RPMI8226 (cell line): ENCODE results near the gene SCAF4.
"Not testable (repeated sequence)": the region's sequence is repeated elsewhere in the genome, so short reads cannot be mapped to it uniquely, and the experiment has no call there.

ENCODE experiments used
- DNase-seq: peaks from one replicate; pipeline ENCODE4 v3.0.0-alpha.2; 2015

SCAF4 gene, protein sequence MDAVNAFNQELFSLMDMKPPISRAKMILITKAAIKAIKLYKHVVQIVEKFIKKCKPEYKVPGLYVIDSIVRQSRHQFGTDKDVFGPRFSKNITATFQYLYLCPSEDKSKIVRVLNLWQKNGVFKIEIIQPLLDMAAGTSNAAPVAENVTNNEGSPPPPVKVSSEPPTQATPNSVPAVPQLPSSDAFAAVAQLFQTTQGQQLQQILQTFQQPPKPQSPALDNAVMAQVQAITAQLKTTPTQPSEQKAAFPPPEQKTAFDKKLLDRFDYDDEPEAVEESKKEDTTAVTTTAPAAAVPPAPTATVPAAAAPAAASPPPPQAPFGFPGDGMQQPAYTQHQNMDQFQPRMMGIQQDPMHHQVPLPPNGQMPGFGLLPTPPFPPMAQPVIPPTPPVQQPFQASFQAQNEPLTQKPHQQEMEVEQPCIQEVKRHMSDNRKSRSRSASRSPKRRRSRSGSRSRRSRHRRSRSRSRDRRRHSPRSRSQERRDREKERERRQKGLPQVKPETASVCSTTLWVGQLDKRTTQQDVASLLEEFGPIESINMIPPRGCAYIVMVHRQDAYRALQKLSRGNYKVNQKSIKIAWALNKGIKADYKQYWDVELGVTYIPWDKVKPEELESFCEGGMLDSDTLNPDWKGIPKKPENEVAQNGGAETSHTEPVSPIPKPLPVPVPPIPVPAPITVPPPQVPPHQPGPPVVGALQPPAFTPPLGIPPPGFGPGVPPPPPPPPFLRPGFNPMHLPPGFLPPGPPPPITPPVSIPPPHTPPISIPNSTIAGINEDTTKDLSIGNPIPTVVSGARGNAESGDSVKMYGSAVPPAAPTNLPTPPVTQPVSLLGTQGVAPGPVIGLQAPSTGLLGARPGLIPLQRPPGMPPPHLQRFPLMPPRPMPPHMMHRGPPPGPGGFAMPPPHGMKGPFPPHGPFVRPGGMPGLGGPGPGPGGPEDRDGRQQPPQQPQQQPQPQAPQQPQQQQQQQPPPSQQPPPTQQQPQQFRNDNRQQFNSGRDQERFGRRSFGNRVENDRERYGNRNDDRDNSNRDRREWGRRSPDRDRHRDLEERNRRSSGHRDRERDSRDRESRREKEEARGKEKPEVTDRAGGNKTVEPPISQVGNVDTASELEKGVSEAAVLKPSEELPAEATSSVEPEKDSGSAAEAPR

DNA sequence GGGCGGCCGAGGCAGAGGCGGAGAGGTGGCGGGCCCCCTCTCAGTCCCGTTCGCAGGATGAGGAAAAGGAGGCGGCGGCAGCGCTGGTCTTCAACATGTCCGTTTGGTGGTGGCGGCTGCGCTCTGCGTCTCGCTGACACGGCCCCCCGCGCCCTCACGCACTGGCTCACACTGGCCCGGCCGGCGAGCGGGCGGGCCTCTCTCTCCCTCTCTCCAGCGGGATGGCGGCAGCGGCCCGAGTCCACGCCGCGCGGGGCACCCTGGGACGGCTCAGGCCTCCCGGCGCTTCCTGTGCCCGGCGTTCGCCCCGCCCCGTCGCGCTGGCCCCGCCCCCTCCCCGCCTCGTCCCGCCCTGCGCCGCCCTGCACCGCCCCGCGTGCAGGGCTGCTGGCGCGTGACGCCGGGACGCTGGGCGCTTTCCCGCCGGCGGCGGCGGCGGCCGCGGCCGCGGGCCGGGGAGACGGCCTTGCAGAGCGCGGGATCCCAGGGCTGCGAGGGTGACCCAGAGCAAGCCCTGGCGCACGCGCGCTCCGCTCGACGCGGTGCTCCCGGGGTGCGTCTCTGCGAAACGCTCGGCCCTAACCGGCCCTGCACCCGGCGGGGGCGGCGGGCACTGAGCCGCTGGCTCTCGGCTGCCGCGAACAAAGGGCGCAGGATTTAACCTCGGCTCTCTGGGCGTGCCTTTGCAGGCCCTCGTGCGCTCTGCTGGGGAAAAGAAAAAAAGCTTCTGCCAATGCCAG lies at the start of gene SCAF4:
TSS of gene SCAF4 (minus strand) at position 262 of the 740 bp plus-strand sequence. CDS start 426 bp downstream, outside the sequence.
- DNase-seq, result peak; percentile 94

DNA sequence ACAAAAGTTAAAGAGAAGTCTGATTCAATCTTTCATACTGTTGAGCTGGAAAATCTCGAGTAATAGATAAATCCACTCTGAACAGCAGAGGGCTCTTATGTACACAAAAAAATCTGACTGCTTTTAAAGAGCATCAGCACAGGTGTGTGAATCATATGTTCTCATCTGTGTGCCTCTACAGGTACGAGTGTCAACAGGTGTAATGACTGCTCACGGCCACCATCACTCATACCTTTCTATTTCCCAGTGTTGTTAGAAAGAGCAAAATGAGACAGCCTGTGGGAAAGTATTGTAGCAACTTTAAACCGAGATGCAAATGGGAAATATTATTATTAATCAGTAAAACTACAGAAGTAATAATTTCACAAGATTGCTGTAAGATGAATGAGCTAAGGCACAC lies 49.0 kb upstream of the SCAF4 start:
- peak; percentile 42 for DNase-seq

DNA sequence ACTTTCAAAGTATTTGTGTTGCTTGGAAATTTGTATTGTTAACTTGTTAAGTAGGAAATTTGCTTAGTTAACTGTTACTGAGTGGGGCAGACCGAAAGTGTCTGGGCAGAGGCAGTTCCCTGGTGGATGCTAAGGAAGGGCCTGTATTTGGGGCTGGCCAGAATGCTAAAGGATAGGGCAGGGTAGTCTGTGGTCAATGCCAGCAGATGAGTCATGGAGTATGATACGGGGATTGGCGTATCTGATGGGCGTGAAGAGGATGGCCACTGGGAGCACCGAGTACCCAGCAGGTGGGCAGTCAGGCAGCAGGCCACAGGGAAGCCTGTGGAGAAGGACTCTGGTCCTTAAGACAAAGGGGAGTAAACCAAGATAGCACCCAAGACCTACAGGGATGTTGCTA lies 46.6 kb upstream of the SCAF4 start:
- no peak for DNase-seq

DNA sequence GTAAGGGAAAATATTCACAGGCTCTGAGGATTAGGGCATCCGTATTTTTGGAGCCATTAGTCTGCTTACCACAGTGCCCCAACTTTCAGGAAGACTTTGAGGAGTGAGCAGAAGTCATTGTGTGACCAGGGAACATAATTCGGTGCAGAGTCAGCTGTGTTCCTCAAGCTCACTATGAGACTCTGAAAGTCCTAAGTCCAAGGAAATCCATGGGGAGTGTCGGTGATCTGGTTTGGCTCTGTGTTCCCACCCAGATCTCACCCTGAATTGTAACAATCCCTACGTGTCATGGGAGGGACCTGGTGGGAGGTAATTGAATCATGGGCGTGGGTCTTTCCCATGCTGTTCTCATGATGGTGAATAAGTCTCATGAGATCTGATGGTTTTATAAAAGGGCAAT lies 45.9 kb upstream of the SCAF4 start:
- no peak for DNase-seq

DNA sequence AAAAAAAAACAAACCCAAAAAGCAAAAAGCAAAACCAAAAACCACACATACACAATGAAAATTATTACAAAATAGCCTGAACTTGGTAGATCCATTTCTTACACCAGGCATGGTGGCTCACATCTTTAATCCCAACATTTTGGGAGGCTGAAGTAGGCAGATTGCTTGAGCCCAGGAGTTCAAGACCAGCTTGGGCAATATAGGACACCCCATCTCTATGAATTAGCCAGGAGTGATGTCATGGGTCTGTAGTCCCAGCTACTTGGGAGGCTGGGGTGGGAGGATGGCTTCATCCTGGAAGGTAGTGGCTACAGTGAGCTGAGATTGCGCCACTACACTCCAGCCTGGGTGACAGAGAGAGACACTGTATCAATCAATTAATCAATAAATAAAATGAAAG lies 42.1 kb upstream of the SCAF4 start:
- no peak for DNase-seq

DNA sequence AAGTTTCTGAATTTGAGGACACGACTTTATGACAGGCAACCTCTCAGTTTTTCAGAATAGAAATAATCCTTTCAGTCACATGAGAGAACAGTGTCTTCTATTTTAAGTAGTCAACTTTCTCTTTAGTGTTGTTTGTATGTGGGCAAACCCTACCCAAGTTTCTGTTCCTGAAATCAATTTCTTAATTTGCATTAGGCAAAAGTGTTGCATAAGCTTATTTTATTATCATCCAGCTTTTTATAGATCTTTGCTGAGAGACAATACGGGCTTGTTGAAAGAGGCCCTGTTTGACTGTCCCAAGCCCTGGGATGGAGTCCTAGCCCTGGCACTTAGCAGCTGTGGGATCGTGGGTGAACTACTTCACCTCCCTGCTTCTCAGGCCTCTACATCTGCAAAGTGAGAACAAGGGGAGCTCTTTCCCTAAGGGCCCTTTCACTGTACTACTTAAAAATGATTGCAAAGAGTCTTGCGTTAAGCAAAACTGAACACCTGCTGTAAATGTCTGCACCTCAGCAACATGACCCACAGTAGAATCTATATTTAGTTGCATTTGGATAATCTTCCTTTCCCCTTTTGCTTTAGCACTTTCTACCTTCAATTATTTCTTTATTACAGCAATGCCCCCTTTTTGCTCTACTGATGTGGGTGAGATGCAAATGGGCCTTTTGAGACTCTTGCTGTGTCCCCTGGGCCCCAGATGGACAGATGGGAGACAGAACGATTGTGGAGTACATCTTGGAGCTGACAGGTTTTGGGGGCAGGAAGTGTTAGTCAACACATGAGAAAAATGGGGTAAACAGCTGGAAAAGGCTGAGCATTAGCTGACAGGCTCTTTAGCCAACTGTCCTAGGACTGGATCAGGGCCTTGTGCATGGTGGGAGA lies 41.0 kb upstream of the SCAF4 start:
- DNase-seq, result peak; percentile 55

DNA sequence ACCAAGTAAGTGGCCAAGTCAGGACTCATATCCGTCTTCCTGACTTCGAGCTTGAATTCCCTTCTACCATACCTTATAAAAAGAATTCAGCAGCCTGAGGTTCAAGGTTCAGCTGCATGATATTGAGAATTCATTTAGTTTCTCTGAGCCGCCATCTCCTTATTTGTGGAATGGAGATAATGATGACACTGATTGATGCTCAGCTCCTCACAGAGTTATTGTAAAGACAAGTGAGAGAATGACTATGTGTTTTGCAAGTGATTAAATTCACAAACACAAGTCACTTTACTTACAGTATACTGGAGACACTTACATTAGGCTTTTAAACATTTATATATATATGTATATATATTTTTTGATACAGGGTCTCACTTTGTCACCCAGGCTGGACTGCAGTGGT lies 39.8 kb upstream of the SCAF4 start:
- no peak for DNase-seq

DNA sequence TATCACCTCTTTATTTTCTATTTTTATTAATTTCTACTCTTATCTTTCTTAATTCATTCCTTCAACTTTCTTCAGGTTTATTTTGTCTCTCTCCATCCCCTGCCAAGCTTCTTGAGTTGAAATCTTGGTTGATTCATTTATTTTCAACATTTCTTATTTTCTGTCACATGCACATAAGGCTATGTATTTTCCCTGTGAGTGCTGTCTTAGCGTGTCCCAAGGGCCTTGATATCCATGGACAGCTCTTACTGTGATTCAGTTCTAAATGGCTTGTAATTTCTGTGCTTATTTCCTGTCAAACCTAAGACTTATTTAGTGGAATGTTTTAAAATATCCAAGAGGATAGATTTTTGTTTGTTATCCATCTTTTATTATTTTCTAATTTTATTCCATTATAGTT lies 36.8 kb upstream of the SCAF4 start:
- no peak for DNase-seq

DNA sequence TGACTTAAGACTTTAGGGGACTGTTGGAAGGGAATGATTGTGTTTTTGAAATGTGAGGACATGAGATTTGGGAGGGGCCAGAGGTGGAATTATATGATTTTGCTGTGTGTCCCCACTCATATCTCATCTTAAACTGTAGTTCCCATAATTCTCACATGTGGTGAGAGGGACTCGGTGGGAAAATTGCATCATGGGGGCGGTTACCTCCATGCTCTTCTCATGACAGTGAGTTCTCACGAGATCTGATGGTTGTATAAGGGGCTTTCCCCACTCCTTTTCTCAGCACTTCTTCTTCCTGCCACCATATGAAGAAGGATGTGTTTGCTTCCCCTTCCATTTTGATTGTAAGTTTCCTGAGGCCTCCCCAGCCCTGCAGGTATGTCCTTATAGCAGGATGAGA lies 35.0 kb upstream of the SCAF4 start:
- no peak for DNase-seq

DNA sequence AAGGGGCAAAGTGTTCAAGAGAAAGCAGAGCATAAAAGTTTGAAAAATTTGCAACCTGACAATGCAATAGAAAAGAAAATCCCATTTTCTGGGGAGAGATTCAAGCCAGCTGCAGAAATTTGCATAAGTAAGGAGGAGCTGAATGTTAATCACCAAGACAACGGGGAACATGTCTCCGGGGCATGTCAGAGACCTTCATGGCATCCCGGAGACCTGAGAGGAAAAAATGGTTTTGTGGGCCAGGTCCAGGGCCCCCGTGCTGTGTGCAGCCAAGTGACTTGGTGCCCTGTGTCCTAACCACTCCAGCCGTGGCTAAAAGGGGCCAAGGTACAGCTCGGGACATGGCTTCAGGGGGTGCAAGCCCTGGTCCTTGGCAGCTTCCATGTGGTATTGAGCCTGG lies 33.9 kb upstream of the SCAF4 start:
- DNase-seq, result not testable (repeated sequence)

DNA sequence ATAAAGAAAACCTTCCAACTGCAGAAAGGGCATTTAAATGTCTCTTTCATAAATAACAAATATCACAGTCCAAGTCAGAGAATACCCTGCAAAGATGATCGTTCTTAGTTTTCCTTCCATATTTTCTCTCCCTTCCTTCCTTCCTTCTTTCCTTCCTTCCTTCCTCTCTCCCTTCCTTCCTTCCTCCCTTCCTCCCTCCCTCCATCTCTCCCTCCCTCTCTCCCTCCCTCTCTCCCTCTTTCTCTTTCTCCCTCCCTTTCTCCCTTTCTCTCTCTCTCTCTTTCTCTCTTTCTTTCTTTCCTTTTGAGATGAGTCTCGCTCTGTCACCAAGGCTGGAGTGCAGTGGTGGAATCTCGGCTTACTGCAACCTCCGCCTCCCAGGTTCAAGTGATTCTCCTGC lies 29.0 kb upstream of the SCAF4 start:
- DNase-seq, result no peak

DNA sequence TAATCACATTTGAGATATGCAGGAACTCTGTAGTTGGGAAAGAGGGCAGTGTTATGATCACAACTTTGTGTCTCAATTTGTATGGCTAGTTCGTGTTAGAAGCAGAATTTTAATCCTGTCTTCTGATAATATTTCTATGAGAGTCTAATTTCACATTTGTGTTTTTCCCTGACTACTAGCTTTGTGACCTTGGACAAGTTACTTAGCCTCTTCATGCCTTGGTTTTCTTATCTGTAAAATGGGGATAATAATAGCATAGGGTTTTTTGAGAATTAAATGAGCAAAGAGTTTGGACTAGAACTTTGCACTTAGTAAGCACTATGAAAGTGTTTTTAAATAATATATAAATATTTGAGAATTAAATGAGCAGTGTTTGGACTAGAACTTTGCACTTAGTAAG lies 24.9 kb upstream of the SCAF4 start:
- DNase-seq, result no peak

DNA sequence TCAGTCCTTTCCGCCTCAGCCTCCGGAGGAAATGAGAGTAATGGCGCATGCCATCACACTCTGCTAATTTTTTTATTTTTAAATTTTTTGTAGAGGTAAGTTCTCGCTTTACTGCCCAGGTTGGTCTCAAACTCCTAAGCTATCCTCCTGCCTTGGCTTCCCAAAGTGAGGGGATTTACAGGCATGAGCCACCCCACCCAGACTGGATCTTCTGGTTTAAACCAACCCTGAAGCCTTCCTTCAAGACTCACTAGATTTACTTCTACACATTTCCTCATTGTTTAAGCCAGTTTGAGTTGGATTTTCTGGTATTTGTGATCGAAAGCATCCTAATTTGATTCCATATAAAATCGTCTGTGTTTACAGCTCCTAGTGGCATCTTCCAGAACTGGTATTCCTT lies 23.1 kb upstream of the SCAF4 start:
- DNase-seq, result no peak

DNA sequence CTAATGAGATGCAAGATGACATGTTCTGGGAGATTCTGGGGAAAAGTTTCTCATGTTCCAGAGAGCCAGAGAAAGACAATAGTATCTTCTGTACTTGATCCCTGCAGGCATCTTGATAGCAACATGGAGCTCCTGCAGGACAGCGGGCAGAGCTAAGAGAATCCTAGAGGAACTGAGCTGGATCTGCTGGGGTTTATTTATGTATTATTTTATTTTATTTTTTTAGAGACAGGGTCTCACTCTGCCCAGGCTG lies 22.7 kb upstream of the SCAF4 start:
- DNase-seq, result no peak

DNA sequence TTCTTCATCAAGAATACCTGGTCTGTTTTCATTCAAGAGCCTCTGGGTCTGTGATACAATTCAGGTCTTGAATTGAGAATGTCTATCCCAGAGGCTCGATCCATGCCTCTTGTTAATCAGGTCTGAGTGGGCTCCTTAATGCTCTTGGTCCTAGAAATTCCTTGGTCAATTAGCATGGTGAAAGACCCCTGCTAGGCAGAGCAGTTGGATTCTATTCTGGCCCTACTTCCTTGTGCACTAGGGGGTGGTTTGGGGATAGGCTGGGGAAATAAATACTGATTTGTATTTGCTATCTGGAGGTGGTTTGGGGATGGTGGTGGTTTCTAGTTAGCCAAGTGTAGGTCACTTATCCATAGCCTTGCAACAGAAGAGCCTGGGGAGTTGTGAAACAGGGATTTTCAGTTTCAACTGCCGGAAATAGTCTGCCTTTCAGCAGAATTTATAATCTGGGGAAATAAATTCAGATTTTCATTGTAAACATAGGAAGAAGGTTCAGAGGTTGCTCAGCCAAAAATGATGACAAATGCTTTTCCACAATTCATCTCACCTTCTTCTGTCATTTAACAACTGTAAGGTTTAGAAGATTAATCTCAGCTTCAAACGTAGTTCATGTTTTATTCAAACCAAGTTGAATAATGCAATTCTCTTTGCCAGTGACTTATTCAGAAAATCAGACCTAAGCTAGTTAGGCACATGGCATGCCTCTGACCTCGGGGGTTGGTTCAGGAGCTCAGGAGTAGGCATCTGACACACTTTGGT lies 22.2 kb upstream of the SCAF4 start:
- DNase-seq, result no peak

DNA sequence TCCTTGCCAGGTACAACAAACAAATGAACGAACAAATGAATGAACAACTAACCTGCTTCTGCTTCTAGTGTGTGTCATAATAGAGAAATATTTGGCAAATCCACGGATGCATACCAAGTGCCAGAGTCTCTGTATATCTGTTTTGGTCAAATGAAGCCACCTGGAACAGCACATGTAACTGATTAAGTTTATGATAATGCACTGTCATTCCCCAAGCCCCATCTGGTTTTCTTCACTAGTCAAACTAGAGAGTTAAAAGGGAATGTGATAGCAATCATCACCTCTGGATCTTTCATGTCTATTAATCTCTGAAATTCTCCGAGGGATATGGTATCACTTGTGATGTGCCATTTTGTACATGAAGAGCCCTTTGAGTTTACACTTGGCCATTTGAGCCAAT lies 21.0 kb upstream of the SCAF4 start:
- no peak for DNase-seq

DNA sequence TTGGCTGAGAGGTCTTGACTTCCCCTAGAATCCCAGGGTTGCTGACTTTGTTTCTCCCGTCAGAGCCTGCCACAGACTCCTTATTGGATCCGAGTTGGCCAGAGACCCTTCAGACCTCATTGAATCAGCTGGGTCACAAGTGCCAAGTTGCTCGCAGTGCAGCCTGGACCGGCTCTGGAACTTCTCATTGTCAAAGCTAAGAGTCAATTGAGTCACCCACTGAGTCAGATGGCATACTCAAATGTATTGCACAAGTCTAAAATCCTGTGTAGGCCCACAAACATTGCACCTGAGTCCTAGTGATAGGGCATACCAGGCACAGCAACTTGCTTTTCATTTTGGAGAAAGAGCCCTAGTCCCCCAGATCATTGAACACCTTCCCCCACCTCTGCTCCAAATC lies 20.4 kb upstream of the SCAF4 start:
- no peak for DNase-seq

DNA sequence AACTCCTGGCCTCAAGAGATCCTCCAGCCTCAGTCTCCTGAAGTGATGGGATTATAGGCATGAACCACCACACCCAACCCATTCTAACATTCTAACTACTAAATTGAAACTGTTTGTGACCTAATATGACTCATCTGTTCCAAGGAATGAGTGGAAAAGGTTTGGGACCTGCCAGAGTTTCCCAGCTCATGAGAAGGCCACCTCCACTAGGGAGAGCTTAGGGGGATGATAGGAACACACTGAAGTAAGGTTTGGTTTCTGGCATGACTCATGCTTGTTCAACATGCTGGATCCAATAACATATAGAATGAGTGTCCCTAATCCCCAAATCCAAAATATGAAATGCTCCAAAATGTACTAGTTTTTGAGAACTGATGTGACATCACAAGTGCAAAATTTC lies 18.9 kb upstream of the SCAF4 start:
- no peak for DNase-seq

DNA sequence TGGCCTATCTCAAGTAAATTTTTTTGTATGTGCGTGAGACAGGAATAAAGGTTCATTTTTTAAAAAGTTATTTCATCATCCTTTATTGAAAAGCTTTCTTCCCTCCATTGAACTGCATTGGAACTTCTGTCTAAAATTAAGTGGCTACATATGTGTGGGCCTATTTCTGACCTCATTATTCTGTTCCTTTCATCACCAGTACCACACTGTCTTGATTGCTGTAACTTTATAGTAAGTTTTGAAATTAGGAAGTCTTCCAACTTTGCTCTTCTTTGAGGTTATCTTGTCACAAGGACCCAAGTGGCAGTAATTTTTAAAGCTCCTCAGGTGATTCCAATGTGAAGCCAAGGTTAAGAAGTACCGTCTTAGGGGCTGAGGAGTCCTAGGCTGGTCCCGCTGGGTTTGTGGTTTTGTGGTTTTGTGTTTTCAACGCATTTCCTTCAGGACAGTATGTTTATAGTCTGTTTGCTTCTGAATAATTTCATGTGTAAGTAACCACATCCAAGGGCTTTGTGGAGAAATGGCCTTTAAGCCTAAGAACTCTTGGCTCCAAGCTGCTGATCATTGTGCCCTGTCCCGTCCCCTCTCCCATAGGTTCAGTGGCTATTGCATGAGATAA lies 12.4 kb upstream of the SCAF4 start:
- no peak for DNase-seq

DNA sequence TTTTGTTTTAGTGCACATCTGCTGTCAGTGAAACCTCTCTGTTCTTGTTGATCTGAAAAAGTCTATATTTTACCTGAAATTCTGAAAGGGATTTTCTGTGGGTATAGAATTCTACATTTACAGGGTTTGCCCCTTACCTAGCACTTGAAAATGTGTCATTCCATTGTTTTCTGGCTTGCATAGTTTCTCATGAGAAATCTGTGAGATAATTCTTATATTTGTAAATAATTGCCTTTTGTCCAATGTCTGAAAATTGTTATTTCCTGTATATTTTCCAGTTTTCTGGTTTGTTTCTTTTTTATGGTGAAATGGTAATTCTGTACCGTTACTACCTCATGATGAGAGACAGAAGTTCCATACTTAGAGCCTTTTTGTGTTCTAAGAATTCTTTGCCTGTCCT lies 11.8 kb upstream of the SCAF4 start:
- DNase-seq, result no peak

DNA sequence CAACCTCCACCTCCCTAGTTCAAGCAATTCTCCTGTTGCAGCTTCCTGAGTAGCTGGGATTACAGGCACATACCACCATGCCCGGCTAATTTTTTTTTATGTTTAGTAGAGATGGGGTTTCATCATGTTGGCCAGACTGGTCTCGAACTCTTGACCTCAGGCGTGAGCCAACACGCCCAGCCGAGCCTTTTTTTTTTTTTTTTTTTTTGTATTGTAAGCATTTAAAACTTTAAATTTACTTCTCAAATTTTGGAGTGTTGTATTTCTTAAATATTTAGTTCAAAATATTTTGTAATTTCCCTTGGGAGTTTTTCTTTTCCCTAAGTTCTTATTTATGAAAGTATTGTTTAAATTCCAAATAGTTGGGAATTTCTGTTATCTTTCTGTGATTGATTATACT lies 9.2 kb upstream of the SCAF4 start:
- DNase-seq, result no peak
